ENCODE results near the gene PLA2G2E. TPM values are rescaled to one million over a fixed set of nuclear protein-coding genes. Genes with fewer than 3 reads are reported as not detected.

Gene PLA2G2E
- total RNA-seq, 4 donors from 2014 or later = not detected

GRCh38 chr1:19946971-19947370 lies 23.6 kb upstream of the PLA2G2E start:
- no peaks in the 10 kb centered on the region for H3K4me1 ChIP-seq
- H3K9me3 ChIP-seq = no peaks in the 10 kb centered on the region

GRCh38 chr1:19946331-19946751 lies 22.9 kb upstream of the PLA2G2E start:
- H3K4me3 ChIP-seq = no peak overlapping the region
- H3K27ac ChIP-seq = no peak overlapping the region
- no peaks in the 10 kb centered on the region for H3K4me1 ChIP-seq
- no peaks in the 10 kb centered on the region for H3K27me3 ChIP-seq
- TF ChIP-seq POLR2A (IDR thresholded peaks at IDR 0.05) (no peak), CTCF (IDR thresholded peaks at IDR 0.05) (no peak)
- no peaks in the 10 kb centered on the region for H3K36me3 ChIP-seq
- no peak for DNase-seq
- no peaks in the 10 kb centered on the region for H3K9me3 ChIP-seq

More at GRCh38 chr1:19946971-19947370, 23.6 kb upstream of the PLA2G2E start:
- H3K36me3 ChIP-seq = no peaks in the 10 kb centered on the region
- no peak for TF ChIP-seq POLR2A (IDR thresholded peaks at IDR 0.05)
- TF ChIP-seq CTCF (IDR thresholded peaks at IDR 0.05) = no peak
- no peak for DNase-seq
- H3K4me3 ChIP-seq = no peak overlapping the region
- H3K27me3 ChIP-seq = no peaks in the 10 kb centered on the region
- no peak overlapping the region for H3K27ac ChIP-seq

GRCh38 chr1:19945914-19946313 lies 22.5 kb upstream of the PLA2G2E start:
- Histone ChIP-seq H3K36me3 (no peaks in the 10 kb centered on the region), H3K4me3 (no peak overlapping the region), H3K4me1 (no peaks in the 10 kb centered on the region), H3K27me3 (no peaks in the 10 kb centered on the region), H3K9me3 (no peaks in the 10 kb centered on the region), H3K27ac (no peak overlapping the region)
- DNase-seq = no peak
- no peak for TF ChIP-seq POLR2A (IDR thresholded peaks at IDR 0.05)
- no peak for TF ChIP-seq CTCF (IDR thresholded peaks at IDR 0.05)

- Histone ChIP-seq H3K36me3 (no peaks in the 10 kb centered on the region), H3K4me3 (no peak overlapping the region), H3K27ac (no peak overlapping the region), H3K27me3 (no peaks in the 10 kb centered on the region), H3K9me3 (no peaks in the 10 kb centered on the region), H3K4me1 (no peaks in the 10 kb centered on the region)
- TF ChIP-seq CTCF (IDR thresholded peaks at IDR 0.05) (no peak), POLR2A (IDR thresholded peaks at IDR 0.05) (no peak)
- no peak for DNase-seq
These were observed 19.2 kb upstream of the PLA2G2E start for GRCh38 chr1:19942657-19943056.

GRCh38 chr1:19942088-19942487 lies 18.7 kb upstream of the PLA2G2E start:
- DNase-seq = no peak
- Histone ChIP-seq H3K4me3 (no peak overlapping the region), H3K27me3 (no peaks in the 10 kb centered on the region), H3K9me3 (no peaks in the 10 kb centered on the region), H3K27ac (no peak overlapping the region), H3K36me3 (no peaks in the 10 kb centered on the region), H3K4me1 (no peaks in the 10 kb centered on the region)
- no peak for TF ChIP-seq POLR2A (IDR thresholded peaks at IDR 0.05)
- TF ChIP-seq CTCF (IDR thresholded peaks at IDR 0.05) = no peak

- Histone ChIP-seq H3K4me3 (no peak overlapping the region), H3K36me3 (no peaks in the 10 kb centered on the region), H3K27me3 (no peaks in the 10 kb centered on the region), H3K27ac (no peak overlapping the region), H3K4me1 (no peaks in the 10 kb centered on the region), H3K9me3 (no peaks in the 10 kb centered on the region)
- no peak for TF ChIP-seq POLR2A (IDR thresholded peaks at IDR 0.05)
- TF ChIP-seq CTCF (IDR thresholded peaks at IDR 0.05) = no peak
- DNase-seq = no peak
These were observed 17.8 kb upstream of the PLA2G2E start for GRCh38 chr1:19941206-19941568.

Measured in Peyer's patch (tissue), 4 donors.